HEK293T (cell line): ENCODE results near the gene WDR93.
A peak's percentile ranks its signal among the peaks of the same experiment; 100 is the strongest.

Source experiments
- CTCF ChIA-PET: fragments of 350-600 bp; formaldehyde crosslinking; extraction: SDS; loops from one replicate; lab custom pipeline; 2021; ENCODE audit warnings: antibody characterized with exemption, inconsistent platforms; lab: Yijun Ruan, JAX
- POLR2A ChIA-PET: fragments of 350-600 bp; formaldehyde crosslinking; extraction: SDS; loops from one replicate; lab custom pipeline; 2020; ENCODE audit warnings: antibody characterized with exemption, inconsistent platforms; lab: Yijun Ruan, JAX
- DNase-seq: peaks from one replicate; pipeline ENCODE4 v3.0.0; 2012; ENCODE audit warnings: mixed read lengths; ENCODE audit errors: extremely low spot score
- ARNT ChIP-seq: fragments of 450-650 bp; IDR thresholded peaks from 2 replicates; pipeline ENCODE4 v1.6.1; 2017; ENCODE audit warnings: mild to moderate bottlenecking
- BHLHE40 ChIP-seq: fragments of 450-650 bp; IDR thresholded peaks from 2 replicates; pipeline ENCODE4 v1.6.1; 2016; ENCODE audit warnings: mild to moderate bottlenecking, moderate library complexity, borderline replicate concordance
- CTBP1 ChIP-seq: fragments of 450-650 bp; IDR thresholded peaks from 2 replicates; pipeline ENCODE4 v1.6.1; 2016; ENCODE audit warnings: borderline replicate concordance
- ELF4 ChIP-seq: fragments of 450-650 bp; IDR thresholded peaks from 2 replicates; pipeline ENCODE4 v1.6.1; 2017; ENCODE audit warnings: antibody characterized with exemption
- FOXA1 ChIP-seq: fragments of 450-650 bp; IDR thresholded peaks from 2 replicates; pipeline ENCODE4 v1.6.1; 2016; ENCODE audit warnings: mild to moderate bottlenecking
- FOXK2 ChIP-seq: fragments of 450-650 bp; IDR thresholded peaks from 2 replicates; pipeline ENCODE4 v1.6.1; 2016; ENCODE audit warnings: mild to moderate bottlenecking
- FOXM1 ChIP-seq: fragments of 450-650 bp; IDR thresholded peaks from 2 replicates; pipeline ENCODE4 v1.6.1; 2017; ENCODE audit warnings: mild to moderate bottlenecking, borderline replicate concordance
- HDGF ChIP-seq: fragments of 450-650 bp; IDR thresholded peaks from 2 replicates; pipeline ENCODE4 v1.6.1; 2017; ENCODE audit warnings: antibody characterized with exemption, borderline replicate concordance
- L3MBTL2 ChIP-seq: fragments of 450-650 bp; conservative IDR thresholded peaks from 2 replicates; pipeline ENCODE4 v1.6.1; 2016; ENCODE audit warnings: mild to moderate bottlenecking
- LEF1 ChIP-seq: fragments of 450-650 bp; IDR thresholded peaks from 2 replicates; pipeline ENCODE4 v1.6.1; 2017; ENCODE audit warnings: mild to moderate bottlenecking, borderline replicate concordance
- NFRKB ChIP-seq: fragments of 450-650 bp; IDR thresholded peaks from 2 replicates; pipeline ENCODE4 v1.6.1; 2016; ENCODE audit warnings: mild to moderate bottlenecking, moderate library complexity
- PKNOX1 ChIP-seq: fragments of 450-650 bp; IDR thresholded peaks from 2 replicates; pipeline ENCODE4 v1.6.1; 2016
- SP1 ChIP-seq: fragments of 450-650 bp; IDR thresholded peaks from 2 replicates; pipeline ENCODE4 v1.6.1; 2017
- SUZ12 ChIP-seq: fragments of 450-650 bp; IDR thresholded peaks from 2 replicates; pipeline ENCODE4 v1.6.1; 2016; ENCODE audit warnings: mild to moderate bottlenecking
- TARDBP ChIP-seq: fragments of 450-650 bp; IDR thresholded peaks from 2 replicates; pipeline ENCODE4 v1.6.1; 2016
- ZNF384 ChIP-seq: fragments of 450-650 bp; IDR thresholded peaks from 2 replicates; pipeline ENCODE4 v1.6.1; 2016

The WDR93 gene

GRCh38 chr15:89735773-89736172, 45.2 kb downstream of the WDR93 start:
- ChIA-PET CTCF (no interaction called here), POLR2A (no interaction called here)
- DNase-seq: no peak
- TF ChIP-seq LEF1 (no peak), ZNF384 (no peak), SP1 (no peak), ELF4 (no peak), BHLHE40 (no peak), ARNT (no peak), CTBP1 (no peak), HDGF (no peak), FOXK2 (no peak), NFRKB (no peak), TARDBP (no peak), FOXM1 (no peak), L3MBTL2 (no peak), SUZ12 (no peak), FOXA1 (no peak), PKNOX1 (no peak)

GRCh38 chr15:89740137-89740536, 49.5 kb downstream of the WDR93 start:
- CTCF ChIA-PET: interaction anchor here (0.6 to 2.0 kb wide), 16 partner anchors 8 to 234 kb away, joined by 3 to 22 read pairs (median 4); partner anchors contain the start of genes AP3S2 and MESP1
- peak; percentile 87 for DNase-seq
- POLR2A ChIA-PET: interaction anchor here (1.0 to 1.6 kb wide), 3 partner anchors 11 to 74 kb away, joined by 4 to 9 read pairs (median 4); partner anchors contain the start of gene MESP1
- no peak for TF ChIP-seq NFRKB
- TF ChIP-seq L3MBTL2: peak; percentile 70
- TF ChIP-seq PKNOX1: no peak
- no peak for TF ChIP-seq BHLHE40

GRCh38 chr15:89743011-89743410, 52.4 kb downstream of the WDR93 start:
- ChIA-PET CTCF (interaction anchor here (0.7 to 1.3 kb wide), 2 partner anchors 132 to 400 kb away, joined by 3 to 4 read pairs; no protein-coding TSS in a partner anchor), POLR2A (no interaction called here)
- TF ChIP-seq L3MBTL2: no peak
- TF ChIP-seq FOXM1: no peak
- no peak for TF ChIP-seq FOXK2
- no peak for TF ChIP-seq ELF4
- TF ChIP-seq HDGF: no peak
- no peak for TF ChIP-seq CTBP1
- no peak for TF ChIP-seq SUZ12
- no peak for TF ChIP-seq ZNF384
- TF ChIP-seq LEF1: no peak
- TF ChIP-seq NFRKB: no peak
- TF ChIP-seq ARNT: no peak
- no peak for TF ChIP-seq PKNOX1
- no peak for TF ChIP-seq SP1
- no peak for TF ChIP-seq TARDBP
- no peak for TF ChIP-seq FOXA1
- no peak for TF ChIP-seq BHLHE40
- no peak for DNase-seq

- TF ChIP-seq NFRKB: no peak
- TF ChIP-seq FOXM1: no peak
- TF ChIP-seq ARNT: no peak
- TF ChIP-seq BHLHE40: no peak
- TF ChIP-seq SUZ12: no peak
- POLR2A ChIA-PET: interaction anchor here (1.6 kb wide), 1 partner anchor 11 kb away, joined by 4 read pairs; no protein-coding TSS in a partner anchor
- CTCF ChIA-PET: interaction anchor here (0.7 to 1.3 kb wide), 2 partner anchors 131 to 399 kb away, joined by 3 to 4 read pairs; no protein-coding TSS in a partner anchor
- no peak for DNase-seq
Measured at GRCh38 chr15:89743594-89743993, 53.0 kb downstream of the WDR93 start.

- ChIA-PET CTCF (no interaction called here), POLR2A (no interaction called here)
- no peak for DNase-seq
- TF ChIP-seq FOXA1 (no peak), CTBP1 (no peak), L3MBTL2 (no peak)
Measured at GRCh38 chr15:89745131-89745530, 54.5 kb downstream of the WDR93 start.

- DNase-seq: no peak
- CTCF ChIA-PET: no interaction called here
- POLR2A ChIA-PET: no interaction called here
- TF ChIP-seq HDGF: no peak
- TF ChIP-seq SUZ12: no peak
- no peak for TF ChIP-seq FOXK2
- no peak for TF ChIP-seq LEF1
- TF ChIP-seq ARNT: no peak
- no peak; the same call in 1 of the 2 replicates for TF ChIP-seq TARDBP
- no peak for TF ChIP-seq NFRKB
- no peak for TF ChIP-seq FOXA1
- no peak for TF ChIP-seq ZNF384
- no peak for TF ChIP-seq PKNOX1
- no peak for TF ChIP-seq CTBP1
- no peak for TF ChIP-seq BHLHE40
- no peak for TF ChIP-seq ELF4
- no peak for TF ChIP-seq SP1
Measured at GRCh38 chr15:89745768-89746167, 55.2 kb downstream of the WDR93 start.
